ENCODE data around the gene GUCY1A2.
"Not testable (repeated sequence)": the region's sequence is repeated elsewhere in the genome, so short reads cannot be mapped to it uniquely, and the experiment has no call there.

The GUCY1A2 gene

GRCh38 chr11:106943089-106943488, 75.2 kb downstream of the GUCY1A2 start:
- no peak for DNase-seq (ENCODE audit: low spot score)

GRCh38 chr11:106939157-106939556, 79.1 kb downstream of the GUCY1A2 start:
- DNase-seq (ENCODE audit: low spot score): no peak

- no peak for DNase-seq (ENCODE audit: low spot score)
Observed at GRCh38 chr11:106937111-106937510, 81.2 kb downstream of the GUCY1A2 start.

DNA sequence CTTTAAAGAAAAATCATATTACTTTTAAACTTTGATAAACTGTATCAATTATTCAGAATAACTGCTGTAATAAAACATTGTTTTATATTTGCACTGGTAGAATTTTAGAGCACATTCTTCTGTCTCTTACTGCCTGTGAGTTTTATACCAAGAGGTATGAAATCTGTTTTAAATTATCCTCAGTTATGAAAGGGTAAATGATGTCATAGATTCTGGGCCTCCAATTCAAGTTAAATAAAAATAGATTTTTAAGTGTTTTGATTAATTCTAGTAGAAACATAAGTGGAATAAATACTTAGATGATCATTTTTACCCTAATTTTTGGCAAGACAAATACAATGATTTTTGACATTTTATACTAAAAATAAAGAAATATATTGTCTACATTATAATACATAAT, 93.0 kb downstream of the GUCY1A2 start:
- DNase-seq (ENCODE audit: low spot score): peak; percentile 18

GRCh38 chr11:106920899-106921509, 97.3 kb downstream of the GUCY1A2 start:
- DNase-seq (ENCODE audit: low spot score): no peak

DNA sequence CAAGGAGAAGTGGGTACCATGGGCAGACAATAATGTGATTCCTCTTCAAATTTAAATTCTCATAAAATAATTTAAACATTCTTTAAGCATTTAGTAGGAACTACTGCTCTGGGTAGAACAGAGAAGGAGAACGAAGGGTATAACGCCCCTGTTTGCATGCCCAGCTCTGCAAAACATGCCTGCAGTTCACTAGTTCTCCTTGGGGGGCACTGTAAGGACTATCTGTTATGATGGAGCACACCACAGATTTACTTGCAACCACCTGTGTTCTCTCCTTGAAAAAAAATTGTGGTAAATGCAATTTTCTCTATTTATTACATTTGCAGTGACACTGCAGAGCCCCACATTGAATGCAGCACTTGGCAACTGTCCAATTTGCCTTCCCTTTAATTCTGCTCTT, 100.3 kb downstream of the GUCY1A2 start:
- DNase-seq (ENCODE audit: low spot score): peak; percentile 12

GRCh38 chr11:106914409-106914808, 103.9 kb downstream of the GUCY1A2 start:
- DNase-seq (ENCODE audit: low spot score): no peak

- DNase-seq (ENCODE audit: low spot score): no peak
Observed at GRCh38 chr11:106913141-106913540, 105.1 kb downstream of the GUCY1A2 start.

DNA sequence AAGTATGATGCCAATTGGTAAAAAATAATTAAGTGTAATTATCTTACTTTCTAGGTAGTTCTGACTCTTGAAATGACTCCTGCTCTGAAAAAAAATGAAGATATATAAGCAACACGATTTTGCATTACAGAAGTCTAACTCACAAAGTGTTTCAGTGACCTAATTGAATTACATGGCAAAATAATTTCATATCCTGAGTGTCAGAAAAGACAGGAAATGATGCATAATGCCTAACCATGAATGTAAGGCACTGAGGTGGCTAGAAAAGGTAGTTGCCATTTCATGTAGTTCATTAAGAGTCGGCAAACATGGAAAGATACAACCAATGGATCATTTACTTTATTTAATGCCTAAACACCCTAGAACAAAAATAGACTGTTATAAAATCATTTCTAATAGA, 113.5 kb downstream of the GUCY1A2 start:
- no peak for DNase-seq (ENCODE audit: low spot score)

GRCh38 chr11:106889718-106890117, 128.6 kb downstream of the GUCY1A2 start:
- no peak for DNase-seq (ENCODE audit: low spot score)

DNA sequence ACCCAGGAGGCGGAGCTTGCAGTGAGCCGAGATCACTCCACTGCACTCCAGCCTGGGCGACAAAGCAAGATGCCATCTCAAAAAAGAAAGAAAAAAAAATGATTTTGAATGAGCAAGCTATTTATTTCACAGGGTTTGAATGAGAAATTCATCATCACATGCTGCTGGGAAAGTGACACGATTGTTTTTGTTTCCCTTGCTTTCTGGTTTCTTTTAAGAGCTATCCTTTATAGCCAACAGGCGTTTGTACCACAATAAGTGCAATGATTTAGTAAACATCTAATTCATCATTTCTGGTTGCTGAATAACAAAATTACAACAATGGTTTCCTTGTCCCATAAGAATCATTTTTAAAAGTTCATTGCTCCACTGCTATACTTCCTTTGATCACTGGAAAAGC, 129.9 kb downstream of the GUCY1A2 start:
- no peak for DNase-seq (ENCODE audit: low spot score)

GRCh38 chr11:106883693-106884092, 134.6 kb downstream of the GUCY1A2 start:
- DNase-seq (ENCODE audit: low spot score): not testable (repeated sequence)

DNA sequence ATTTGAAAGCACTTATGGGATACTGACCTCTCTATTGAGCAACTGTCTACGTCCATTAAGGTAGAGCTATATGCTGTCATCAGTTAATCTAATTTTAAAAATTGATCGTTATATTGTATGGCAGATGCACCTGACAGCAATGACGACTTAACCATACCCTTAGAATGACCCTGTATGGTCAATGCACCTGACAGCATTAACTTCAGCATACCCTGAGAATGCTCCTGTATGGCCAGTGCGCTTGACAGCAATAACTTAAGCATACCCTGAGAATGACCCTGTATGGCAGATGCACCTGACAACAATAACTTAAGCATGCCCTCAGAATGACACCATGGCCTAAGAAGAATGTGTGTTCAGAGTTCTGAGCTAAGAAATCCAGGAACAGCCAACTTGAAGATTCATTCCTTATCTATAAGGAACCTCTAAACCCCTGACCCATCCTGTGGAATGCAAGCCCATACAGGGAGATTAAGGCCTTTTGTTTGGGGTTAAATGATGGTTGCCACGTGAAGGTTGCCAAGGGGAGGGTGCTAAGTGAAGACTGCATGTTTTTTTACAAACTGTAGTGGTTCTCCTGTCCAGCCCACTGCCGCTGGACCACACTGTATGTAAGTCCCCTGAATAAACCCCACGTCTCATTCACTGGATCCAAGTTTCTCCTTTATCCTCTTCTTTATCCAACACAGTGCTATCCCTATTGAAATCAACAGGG, 138.3 kb downstream of the GUCY1A2 start:
- no peak for DNase-seq (ENCODE audit: low spot score)

- no peak for DNase-seq (ENCODE audit: low spot score)
Observed at GRCh38 chr11:106879029-106879428, 139.2 kb downstream of the GUCY1A2 start.

- no peak for DNase-seq (ENCODE audit: low spot score)
Observed at GRCh38 chr11:106875013-106875412, 143.3 kb downstream of the GUCY1A2 start.

DNA sequence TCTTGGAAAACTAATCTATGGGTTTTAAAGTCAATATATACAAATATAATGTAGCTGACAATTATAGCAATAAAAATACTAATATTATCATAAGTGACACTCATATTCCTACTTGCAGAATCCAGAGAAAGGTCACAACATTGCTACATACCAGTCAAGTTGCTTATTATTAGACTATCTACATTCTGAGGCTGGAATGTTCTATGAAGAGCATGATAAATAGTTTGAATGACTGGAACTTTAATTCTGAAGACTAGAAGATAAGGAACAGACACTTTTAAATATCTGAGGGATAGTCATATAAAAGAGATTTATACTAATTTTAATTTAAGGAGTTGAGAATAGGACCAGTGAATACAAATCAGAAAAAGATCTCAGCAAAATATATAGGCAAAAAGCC, 146.0 kb downstream of the GUCY1A2 start:
- no peak for DNase-seq (ENCODE audit: low spot score)

DNA sequence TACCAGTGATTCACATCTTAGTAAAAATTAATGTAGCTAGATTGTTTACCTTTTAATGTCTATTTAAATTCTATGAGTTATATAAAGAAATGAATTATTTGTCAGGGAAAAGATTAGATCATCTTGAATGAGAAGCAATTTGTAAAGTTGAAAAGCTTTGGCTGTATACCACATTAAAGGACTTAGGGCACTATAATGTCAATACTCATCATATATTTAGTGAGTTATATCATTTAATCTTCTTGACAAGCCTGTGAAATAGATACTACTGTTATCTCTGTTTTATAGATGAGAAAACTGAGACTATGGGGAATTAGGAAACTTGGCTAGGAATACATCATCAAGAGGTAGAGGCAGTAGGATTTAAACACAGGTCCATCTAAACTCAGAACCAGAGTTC, 160.1 kb downstream of the GUCY1A2 start:
- no peak for DNase-seq (ENCODE audit: low spot score)

- DNase-seq (ENCODE audit: low spot score): no peak
Observed at GRCh38 chr11:106856566-106856965, 161.7 kb downstream of the GUCY1A2 start.

DNA sequence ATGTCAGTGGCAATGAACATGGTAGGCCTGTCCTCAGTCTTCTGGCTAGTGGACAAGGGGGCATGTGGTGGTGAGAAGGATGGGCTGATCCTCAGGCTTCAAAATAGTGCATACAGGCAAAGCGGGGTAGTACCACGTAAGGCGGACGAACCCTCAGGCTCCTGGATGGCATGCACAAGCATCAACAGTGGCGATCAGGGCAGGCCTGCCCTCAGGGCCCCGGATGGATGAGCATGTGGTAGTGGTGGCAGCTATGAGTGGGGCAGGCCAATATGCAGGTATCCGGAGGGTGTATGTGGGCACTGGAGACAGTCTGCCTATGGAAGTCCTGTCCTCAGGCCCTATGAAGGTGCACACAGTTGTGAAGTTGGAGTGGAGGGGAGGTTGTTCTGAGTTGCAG, 163.8 kb downstream of the GUCY1A2 start:
- DNase-seq (ENCODE audit: low spot score): no peak

DNA sequence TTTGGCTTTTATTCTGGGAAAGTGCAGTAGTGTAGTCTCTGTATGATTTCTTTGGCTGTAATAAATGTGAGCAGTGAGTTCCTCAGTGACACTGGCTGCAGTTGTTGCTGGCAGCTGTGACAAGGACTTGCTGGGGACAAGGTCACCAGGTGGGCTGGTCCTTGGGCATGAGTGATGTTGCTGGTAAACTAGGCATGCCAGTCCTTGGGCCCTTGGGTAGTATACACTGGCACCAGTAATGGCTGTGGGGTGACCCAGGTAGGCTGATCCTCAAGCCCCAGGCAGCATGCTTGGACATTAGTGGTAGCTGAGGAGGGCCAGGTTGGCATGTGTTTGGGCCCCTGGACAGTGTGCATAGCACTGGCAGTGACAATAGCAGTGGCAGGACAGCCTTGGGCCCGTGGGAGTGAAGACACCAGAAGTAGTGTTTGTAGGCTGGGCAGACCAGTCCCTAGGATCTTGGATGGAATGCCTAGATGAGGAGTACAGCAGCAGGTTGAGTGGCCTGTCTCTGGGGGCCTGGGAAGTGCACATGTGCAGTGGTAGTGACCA, 164.3 kb downstream of the GUCY1A2 start:
- DNase-seq (ENCODE audit: low spot score): no peak

DNA sequence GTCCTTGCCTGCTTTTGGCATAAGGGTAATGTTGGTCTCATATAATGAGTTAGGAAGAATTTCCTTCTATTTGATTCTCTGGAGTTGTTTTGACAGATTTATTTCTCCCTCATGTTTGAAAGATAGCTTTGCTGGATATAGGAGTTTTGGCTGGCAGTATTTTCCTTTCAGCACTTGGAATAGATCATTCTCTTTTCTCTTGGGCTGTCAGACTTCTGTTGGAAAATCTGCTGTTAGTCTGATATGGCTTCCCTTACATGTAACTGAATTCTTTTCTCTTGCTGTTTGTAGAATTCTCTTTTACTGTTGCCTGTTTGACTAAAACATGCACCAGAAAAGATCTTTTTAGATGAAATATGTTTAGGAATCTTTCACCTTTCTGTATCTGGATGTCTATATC, 165.5 kb downstream of the GUCY1A2 start:
- DNase-seq (ENCODE audit: low spot score): no peak

- no peak for DNase-seq (ENCODE audit: low spot score)
Observed at GRCh38 chr11:106848526-106848925, 169.8 kb downstream of the GUCY1A2 start.

- no peak for DNase-seq (ENCODE audit: low spot score)
Observed at GRCh38 chr11:106842134-106842533, 176.1 kb downstream of the GUCY1A2 start.

DNA sequence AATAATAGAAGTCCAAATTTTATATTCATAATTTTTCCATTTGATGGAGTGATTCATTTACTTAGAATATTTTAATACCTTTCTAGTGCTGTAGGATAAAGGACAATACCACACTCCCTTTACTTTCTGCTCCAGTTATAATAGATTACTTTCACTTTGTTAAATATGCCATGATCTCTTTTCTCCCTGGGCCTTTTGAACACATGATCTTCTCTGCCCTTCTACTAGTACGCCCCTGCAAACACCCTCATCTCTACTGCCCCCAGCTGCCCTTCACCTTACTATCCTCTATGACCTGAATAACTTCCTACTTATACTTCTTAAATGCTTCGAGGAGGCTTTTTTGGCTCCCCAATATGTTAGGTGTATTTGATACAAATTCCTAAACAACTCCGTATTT, 177.3 kb downstream of the GUCY1A2 start:
- DNase-seq (ENCODE audit: low spot score): no peak
